Activated naive CD8-positive, alpha-beta T cell treated with anti-CD3 and anti-CD28 coated beads, Interleukin-2, amount 50 U/mL, for 16 hours (primary cell): Measurements from ENCODE around the gene NAIP.
"Not testable (repeated sequence)": the region's sequence is repeated elsewhere in the genome, so short reads cannot be mapped to it uniquely, and the experiment has no call there.

ENCODE experiments used
- DNase-seq: peaks from one replicate; pipeline ENCODE4 v3.0.0-alpha.2; 2020; ENCODE audit warnings: low read depth, low spot score

Gene NAIP

GRCh38 chr5:71025289-71025953, at the start of gene NAIP:
TSS of gene NAIP (minus strand) at chr5:71025339. CDS start at chr5:71012915, 12,424 bp downstream.
- not testable (repeated sequence) for DNase-seq

GRCh38 chr5:71067262-71067928, 42.3 kb upstream of the NAIP start, which contains the start of gene GTF2H2:
TSS of gene GTF2H2 (minus strand) at chr5:71067676. CDS start at chr5:71062763, 4,913 bp downstream.
- DNase-seq, result not testable (repeated sequence)

GRCh38 chr5:71061322-71061721, 36.2 kb upstream of the NAIP start:
- DNase-seq, result not testable (repeated sequence)

- not testable (repeated sequence) for DNase-seq
Observed at GRCh38 chr5:71059426-71059825, 34.3 kb upstream of the NAIP start.

GRCh38 chr5:71044808-71045207, 19.7 kb upstream of the NAIP start:
- not testable (repeated sequence) for DNase-seq

GRCh38 chr5:71044128-71044527, 19.0 kb upstream of the NAIP start:
- not testable (repeated sequence) for DNase-seq

- DNase-seq, result not testable (repeated sequence)
Observed at GRCh38 chr5:71031046-71031776, 6.1 kb upstream of the NAIP start.

GRCh38 chr5:71020643-71021042, 4.5 kb downstream of the NAIP start:
- not testable (repeated sequence) for DNase-seq

- DNase-seq, result not testable (repeated sequence)
Observed at GRCh38 chr5:71018376-71019005, 6.6 kb downstream of the NAIP start.

- no peak for DNase-seq
Observed at GRCh38 chr5:71014176-71014575, 11.0 kb downstream of the NAIP start.

GRCh38 chr5:71013575-71013974, 11.6 kb downstream of the NAIP start:
- no peak for DNase-seq

- no peak for DNase-seq
Observed at GRCh38 chr5:71011194-71011792, 13.8 kb downstream of the NAIP start.

- not testable (repeated sequence) for DNase-seq
Observed at GRCh38 chr5:71006983-71007382, 18.2 kb downstream of the NAIP start.

- not testable (repeated sequence) for DNase-seq
Observed at GRCh38 chr5:70984882-70985281, 40.3 kb downstream of the NAIP start.

GRCh38 chr5:70967220-70967619, 57.9 kb downstream of the NAIP start:
- not testable (repeated sequence) for DNase-seq

GRCh38 chr5:70964531-70964930, 60.6 kb downstream of the NAIP start:
- DNase-seq, result not testable (repeated sequence)

GRCh38 chr5:70953068-70953467, 72.1 kb downstream of the NAIP start:
- not testable (repeated sequence) for DNase-seq

GRCh38 chr5:70932560-70932959, 92.6 kb downstream of the NAIP start:
- not testable (repeated sequence) for DNase-seq

- not testable (repeated sequence) for DNase-seq
Observed at GRCh38 chr5:70931709-70932368, 93.3 kb downstream of the NAIP start.

- not testable (repeated sequence) for DNase-seq
Observed at GRCh38 chr5:70925211-70925562, 100.0 kb downstream of the NAIP start.
